Stimulated activated CD8-positive, alpha-beta memory T cell treated with anti-CD3 and anti-CD28 coated beads, Interleukin-12 subunit alpha, Interleukin-12 subunit beta, amount 100 ng/mL, for 4 hours (primary cell): Measurements from ENCODE around the gene GPRIN3.
"Not testable (repeated sequence)": the region's sequence is repeated elsewhere in the genome, so short reads cannot be mapped to it uniquely, and the experiment has no call there.

ENCODE experiments used
- DNase-seq: peaks from one replicate; pipeline ENCODE4 v3.0.0-alpha.2; 2020; ENCODE audit warnings: low read depth

Gene GPRIN3

DNA sequence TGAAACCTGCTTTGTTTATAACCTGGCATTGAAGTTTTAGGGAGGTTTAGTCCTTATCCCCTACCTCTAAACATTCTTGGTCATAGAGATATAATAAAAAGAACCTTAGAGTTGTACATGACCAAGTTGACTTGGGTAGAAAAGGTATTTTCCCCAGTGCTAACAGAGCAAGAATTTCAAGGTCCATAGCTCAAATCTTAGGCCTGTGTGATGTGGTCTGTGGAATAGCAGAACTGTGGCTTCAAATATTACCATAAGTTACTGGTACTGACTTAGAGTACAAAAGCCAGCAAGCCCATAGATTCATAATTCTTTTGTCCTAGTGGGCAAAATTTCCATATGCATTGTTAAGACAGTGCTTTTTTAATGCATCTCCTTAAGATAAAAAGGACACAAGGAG is 91.2 kb downstream of the GPRIN3 start:
- no peak for DNase-seq

DNA sequence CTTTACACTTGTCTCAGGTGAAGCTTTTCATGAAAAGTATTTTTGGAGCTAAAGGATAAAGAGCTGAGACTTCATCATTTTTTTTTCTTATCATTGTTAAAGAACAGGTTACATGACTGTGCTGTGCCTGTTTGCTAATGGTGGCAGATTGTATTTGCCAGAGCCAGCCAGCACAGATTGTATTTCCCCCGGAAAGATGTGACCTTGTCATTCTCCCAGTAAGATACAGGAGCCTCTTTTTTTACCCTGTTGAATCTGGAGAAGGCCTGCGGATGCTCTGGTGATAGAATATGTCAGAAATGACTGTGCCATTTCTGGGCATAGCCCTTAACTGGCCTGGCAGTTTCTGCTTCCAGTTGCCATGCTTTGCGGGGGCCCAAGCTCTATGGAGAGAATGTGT is 91.9 kb downstream of the GPRIN3 start:
- no peak for DNase-seq

DNA sequence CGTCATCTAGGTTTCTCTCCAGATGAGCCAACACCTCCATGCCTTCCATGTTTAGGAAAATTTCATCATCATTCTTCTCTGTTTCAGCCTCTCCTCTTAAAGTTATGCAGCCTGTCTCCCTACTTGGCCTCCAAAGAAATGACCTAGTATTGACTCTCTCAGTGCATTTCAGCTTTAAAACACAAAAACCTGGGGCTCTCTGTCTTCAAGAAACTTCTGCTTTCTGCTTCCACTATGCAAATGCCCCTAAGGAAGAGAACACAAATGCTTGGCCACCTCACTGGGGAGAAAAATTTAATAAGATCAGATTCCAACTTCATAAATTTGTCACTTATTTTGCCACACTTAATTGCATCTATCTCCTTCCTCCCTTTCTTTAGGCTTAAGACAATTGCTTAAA is 93.3 kb downstream of the GPRIN3 start:
- no peak for DNase-seq

DNA sequence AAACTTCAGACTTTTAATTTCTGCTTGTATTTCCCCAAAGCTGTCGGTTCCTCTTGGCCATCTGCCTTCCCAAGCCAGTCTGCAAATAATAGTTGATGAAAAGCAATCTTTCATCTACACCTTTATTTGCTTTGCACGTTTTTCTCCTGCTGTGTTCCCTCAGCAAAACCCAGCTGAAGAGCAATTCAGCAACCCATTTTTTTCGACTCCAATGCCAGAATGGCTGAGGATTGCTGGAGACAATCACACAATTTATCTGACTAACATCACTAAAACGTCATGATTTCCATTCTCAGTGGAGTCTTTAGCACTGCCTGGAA is 94.3 kb downstream of the GPRIN3 start:
- no peak for DNase-seq

DNA sequence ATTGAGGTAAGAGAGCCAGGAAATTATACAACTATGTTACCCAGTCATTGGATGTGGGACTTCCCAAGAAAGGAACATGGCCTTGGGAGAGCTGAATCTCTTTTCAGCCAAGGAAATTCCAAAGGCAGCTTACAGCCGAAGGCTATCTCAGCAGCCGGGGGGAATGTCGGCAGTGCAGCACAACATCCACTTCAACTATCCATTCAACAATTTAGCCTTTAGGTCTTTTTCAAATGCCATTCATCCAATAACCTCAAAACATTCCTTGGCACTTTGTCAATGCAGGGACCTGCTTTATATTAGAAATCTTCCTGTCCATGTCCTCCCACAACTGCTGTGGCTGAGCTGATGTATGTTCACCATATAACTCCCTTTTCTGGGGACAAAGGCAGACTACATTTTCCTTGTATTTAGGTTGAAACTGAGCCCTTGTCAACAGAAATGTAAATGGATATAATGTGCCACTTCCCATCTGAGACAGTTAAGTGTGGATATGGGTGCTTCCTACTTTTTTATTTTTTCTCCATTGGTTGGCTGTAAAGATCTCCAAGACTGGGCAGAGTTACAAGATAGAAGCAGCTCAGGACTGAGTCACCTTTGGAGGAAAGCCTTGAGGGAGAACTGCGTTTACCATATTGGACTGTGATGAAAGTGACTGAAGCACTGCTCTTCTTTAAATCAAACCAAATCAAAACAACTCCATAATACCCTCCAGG is 94.8 kb downstream of the GPRIN3 start:
- DNase-seq: no peak

DNA sequence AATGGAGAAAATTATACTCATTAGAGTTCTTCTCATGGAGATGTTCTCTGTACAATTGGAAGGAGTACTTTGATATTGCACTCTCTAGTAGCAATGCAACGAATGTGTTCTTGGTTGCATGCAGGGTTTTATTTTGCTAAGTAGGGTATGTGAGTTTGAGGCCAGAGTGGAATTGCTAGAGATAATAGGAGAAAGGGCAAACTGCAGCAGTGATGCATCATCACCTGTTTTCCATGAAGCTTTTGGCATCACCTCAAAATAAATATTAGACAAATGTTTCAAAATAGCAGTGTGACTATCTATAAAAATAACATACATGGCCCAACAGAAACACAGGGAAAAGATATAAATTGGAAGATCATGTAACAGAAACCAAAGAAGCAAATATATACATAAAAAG is 103.0 kb downstream of the GPRIN3 start:
- no peak for DNase-seq

DNA sequence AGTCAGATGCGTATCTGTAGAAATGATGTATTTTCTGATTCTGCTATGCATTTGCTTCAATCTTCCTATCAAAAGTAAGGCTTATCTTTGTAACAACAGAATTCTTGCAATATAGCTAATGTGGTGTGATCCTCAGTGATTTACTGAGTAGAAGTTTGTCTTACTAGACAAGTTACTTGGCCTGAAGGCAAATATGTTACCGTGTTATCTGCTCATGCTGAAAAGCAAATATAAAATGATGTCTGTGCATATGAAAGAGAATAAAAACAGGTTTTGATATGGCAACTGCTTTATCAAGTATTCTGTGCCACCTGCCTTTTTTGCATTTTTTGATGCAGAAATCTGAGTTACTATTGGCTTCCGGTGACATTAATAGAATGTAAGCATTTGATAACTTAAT is 103.7 kb downstream of the GPRIN3 start:
- DNase-seq: no peak

DNA sequence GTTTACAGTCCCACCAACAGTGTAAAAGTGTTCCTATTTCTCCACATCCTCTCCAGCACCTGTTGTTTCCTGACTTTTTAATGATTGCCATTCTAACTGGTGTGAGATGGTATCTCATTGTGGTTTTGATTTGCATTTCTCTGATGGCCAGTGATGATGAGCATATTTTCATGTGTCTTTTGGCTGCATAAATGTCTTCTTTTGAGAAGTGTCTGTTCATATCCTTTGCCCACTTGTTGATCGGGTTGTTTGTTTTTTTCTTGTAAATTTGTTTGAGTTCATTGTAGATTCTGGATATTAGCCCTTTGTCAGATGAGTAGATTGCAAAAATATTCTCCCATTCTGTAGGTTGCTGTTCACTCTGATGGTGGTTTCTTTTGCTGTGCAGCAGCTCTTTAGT is 108.2 kb downstream of the GPRIN3 start:
- DNase-seq: not testable (repeated sequence)

DNA sequence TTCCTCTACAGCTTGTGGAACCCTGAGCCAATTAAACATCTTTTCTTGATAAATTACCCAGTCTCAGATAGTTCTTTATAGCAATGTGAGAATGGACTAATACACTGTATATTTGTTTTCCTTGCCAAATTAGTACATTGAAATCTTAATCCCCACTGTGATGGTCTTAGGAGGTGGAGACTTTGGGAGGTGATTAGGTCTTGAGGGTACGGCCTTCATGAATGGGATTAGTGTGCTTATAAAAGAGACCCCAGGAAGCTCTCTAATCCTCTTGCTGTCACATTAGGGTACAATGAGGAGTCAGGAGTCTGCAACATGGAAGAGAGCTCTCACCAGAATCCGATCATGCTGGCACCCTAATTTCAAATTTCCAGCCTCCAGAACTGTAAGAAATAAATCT is 109.7 kb downstream of the GPRIN3 start:
- DNase-seq: no peak

DNA sequence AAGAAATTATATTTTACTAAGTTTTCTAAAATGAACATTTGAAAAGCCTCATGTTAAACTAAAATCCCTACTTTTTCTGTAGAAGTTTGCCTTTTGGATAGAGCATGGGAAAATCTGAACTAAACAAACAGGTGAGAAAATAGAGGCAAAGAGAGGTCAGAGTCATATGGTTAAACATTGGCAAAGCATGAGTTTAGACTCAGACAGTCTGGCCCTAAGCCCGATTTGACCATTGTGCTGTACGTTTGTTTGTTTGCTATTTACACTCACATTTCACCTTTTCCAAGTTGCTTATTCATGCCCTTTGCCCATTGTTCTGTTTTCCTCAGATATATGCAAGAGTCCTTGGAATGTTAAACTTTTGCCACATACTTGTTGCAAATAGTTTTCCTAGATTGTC is 110.9 kb downstream of the GPRIN3 start:
- DNase-seq: no peak

DNA sequence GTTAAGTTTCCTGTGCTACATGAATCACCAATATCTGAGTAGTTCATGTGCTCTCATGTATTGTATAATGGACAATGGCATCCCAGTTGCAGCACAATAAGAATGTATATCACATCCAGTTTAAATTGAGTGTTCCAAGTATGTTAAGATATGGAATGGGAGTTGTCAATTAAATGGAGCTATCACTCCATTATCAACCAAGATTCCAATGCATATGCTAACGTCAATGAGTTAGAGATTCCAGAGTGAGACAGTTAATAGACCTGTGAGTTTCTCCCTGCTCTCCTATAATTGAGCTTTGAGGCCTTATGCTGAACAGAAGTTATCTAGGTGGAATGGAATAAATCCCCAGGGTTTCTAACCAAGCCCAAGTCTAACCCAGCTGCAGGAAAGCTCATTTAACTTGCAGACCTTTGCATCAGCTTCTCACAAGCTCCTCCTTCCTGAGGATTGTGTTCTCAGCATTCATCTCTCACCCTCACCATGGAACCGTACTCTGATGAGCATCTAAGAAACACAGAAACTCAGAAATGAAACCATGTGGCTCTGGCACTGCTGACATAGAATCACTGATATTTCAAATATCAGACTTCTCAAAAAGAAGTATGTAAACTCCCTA is 111.4 kb downstream of the GPRIN3 start:
- no peak for DNase-seq

DNA sequence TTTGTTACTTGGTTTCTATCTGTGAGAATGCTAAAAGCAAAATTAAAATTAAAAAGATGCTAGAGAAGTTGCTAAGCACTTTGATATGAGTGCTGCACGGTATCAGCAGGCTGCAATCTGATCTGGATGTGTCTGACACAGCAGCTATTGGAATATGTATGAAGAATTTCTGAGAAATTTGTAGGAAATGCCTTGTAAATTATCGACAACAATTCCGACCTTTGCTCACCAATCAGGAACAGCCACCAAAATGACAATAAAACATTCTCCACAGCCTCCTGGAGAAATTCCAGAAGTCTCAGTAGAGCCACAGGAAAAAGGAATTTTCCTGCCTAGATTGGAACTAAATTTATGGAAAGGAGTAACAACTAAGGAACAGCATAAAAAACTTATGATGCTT is 113.8 kb downstream of the GPRIN3 start:
- DNase-seq: no peak
